ENCODE data around the gene STX4. TPM values are rescaled to one million over a fixed set of nuclear protein-coding genes. Genes with fewer than 3 reads are reported as not detected.
A peak's percentile ranks its signal among the peaks of the same experiment; 100 is the strongest.

Gene STX4
- total and polyA plus RNA-seq, 12 donors = 31.8 to 89.2 (median 40.7) TPM

DNA sequence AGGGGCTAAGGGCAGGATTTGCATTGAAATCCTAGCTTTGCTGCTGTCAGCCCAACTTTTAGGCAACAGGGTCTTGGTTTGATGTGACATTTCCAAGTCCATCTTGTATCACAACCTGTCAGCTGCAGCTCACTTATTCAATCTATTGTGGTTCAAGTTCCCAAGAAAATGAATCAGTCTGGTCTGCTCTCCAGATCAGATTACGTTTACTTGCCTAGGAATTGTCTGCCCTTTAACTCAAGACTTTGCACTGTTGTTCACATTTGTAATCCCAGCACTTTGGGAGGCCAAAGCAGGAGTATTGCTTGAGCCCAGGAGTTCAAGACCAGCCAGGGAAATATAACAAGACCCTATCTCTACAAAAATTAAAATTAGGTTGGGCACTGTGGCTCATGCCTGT is 10.0 kb downstream of the STX4 start:
- no peak overlapping the region for H3K27ac ChIP-seq
- WGBS, 2 donors = 89 to 100% methylated on average over 1 of the region's 1 CpG
- DNase-seq (no peak), ATAC-seq (no peak)
- H3K4me1 ChIP-seq = peaks cover 0 to 3% (median 0%) of the 10 kb centered on the region in 9 donors
- H3K36me3 ChIP-seq = peaks cover 0 to 58% (median 40%) of the 10 kb centered on the region in 9 donors
- no peak for TF ChIP-seq CTCF (IDR thresholded peaks at IDR 0.05)
- no peaks in the 10 kb centered on the region for H3K9me3 ChIP-seq
- intact Hi-C loops (cut with DNase I) = no loop called here
- no peaks in the 10 kb centered on the region for H3K27me3 ChIP-seq
- no peak overlapping the region for H3K4me3 ChIP-seq

GRCh38 chr16:31043898-31044481 is 10.6 kb downstream of the STX4 start:
- intact Hi-C loops (cut with DNase I) = no loop called here
- H3K4me3 ChIP-seq = no peak overlapping the region
- no peak for DNase-seq
- no peaks in the 10 kb centered on the region for H3K9me3 ChIP-seq
- no peak for ATAC-seq
- TF ChIP-seq CTCF (IDR thresholded peaks at IDR 0.05) = no peak
- peaks cover 0 to 52% (median 34%) of the 10 kb centered on the region in 9 donors for H3K36me3 ChIP-seq
- no peaks in the 10 kb centered on the region for H3K27me3 ChIP-seq
- peaks cover 0 to 4% (median 0%) of the 10 kb centered on the region in 9 donors for H3K4me1 ChIP-seq
- no peak overlapping the region for H3K27ac ChIP-seq
- WGBS, 2 donors = 95 to 97% methylated on average over 4 of the region's 4 CpGs

DNA sequence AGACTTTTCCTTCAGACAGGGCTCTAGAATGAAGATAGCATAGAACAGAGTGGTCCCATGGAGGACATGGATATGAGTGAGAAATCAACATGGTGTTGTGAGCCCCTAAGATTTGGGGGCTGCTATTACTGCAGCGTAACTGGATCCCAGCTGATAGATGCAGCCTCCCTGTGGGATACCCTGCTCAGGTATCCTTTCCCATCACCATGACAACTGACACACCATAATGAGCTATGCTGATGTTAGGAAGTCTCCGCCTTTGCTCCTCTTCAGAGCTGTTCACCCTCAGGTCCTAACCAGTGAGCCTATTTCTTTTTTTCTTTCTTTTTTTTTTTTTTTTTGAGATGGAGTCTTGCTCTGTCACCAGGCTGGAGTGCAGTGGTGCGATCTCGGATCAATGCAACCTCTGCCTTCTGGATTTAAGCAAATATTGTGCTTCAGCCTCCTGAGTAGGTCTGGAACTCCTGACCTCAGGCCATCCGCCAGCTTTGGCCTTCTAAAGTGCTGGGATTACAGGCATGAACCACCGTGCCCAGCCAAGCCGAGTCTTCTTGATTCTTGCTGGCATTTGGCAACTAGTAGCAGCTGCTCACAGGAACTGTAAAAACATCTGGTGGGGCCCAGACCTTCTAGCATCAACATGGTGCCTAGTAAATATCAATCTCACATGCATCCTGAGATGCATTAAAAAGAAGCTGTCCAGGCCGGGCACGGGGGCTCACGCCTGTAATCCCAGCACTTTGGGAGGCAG is 17.1 kb downstream of the STX4 start:
- no peak overlapping the region for H3K27ac ChIP-seq

DNA sequence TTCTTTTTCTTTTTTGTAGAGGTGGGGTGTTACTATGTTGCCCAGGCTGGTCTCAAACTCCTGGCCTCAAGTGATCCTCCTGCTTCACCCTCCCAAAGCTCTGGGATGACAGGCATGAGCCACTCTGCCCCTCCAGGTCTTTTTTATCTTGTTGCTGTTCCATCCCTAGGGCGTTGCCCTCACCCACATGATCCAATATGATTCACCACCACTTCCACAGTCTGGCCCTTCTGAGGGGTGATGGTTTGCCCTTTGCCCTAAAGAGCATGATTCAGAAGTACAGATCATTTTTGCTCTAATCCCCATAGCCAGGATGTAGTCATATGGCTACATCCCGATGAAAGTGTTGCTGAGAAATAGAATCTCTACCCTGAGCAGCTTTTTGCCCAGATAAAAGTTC is 18.8 kb downstream of the STX4 start:
- DNase-seq (no peak), ATAC-seq (peak in 1 of 8 donors; percentile 86)
- Histone ChIP-seq H3K27ac (peak overlapping the region in 1 of 10 donors; percentile 59), H3K27me3 (no peaks in the 10 kb centered on the region), H3K9me3 (no peaks in the 10 kb centered on the region), H3K4me3 (no peak overlapping the region), H3K36me3 (no peaks in the 10 kb centered on the region), H3K4me1 (peaks cover 0 to 17% (median 0%) of the 10 kb centered on the region in 9 donors)
- no peak for TF ChIP-seq CTCF (IDR thresholded peaks at IDR 0.05)
- intact Hi-C loops (cut with DNase I) = no loop called here
- 57 to 77% methylated on average over 2 of the region's 2 CpGs for WGBS, 2 donors

More for the DNA sequence above, 17.1 kb downstream of the STX4 start:
- Histone ChIP-seq H3K4me1 (peaks cover 0 to 17% (median 0%) of the 10 kb centered on the region in 9 donors), H3K9me3 (no peaks in the 10 kb centered on the region), H3K4me3 (no peak overlapping the region), H3K27me3 (no peaks in the 10 kb centered on the region), H3K36me3 (no peaks in the 10 kb centered on the region)
- intact Hi-C loops (cut with DNase I) = no loop called here
- no peak for DNase-seq
- ATAC-seq = no peak
- 81 to 87% methylated on average over 10 of the region's 10 CpGs for WGBS, 2 donors
- no peak for TF ChIP-seq CTCF (IDR thresholded peaks at IDR 0.05)
